Cardiac muscle cell (in vitro differentiated cells and primary cell): Measurements from ENCODE around the gene PRPF40A. TPM values are rescaled to one million over a fixed set of nuclear protein-coding genes. Genes with fewer than 3 reads are reported as not detected.

Experiments used
- DNase-seq, 2 donors: peaks; one replicate each; pipeline versions ENCODE4 v3.0.0 to v3.0.0-alpha.2; 2010 to 2017; ENCODE audit warnings: low read depth in 1 of 2, low spot score in 1 of 2
- H3K27ac ChIP-seq: fragments of 200-600 bp; sonication (generic); 2 replicates; pipeline ENCODE4 v1.5.1; 2016
- H3K27me3 ChIP-seq: fragments of 200-600 bp; sonication (generic); 2 replicates; pipeline ENCODE4 v1.6.0; 2016; ENCODE audit warnings: control low read depth
- H3K36me3 ChIP-seq: fragments of 200-600 bp; sonication (generic); 2 replicates; pipeline ENCODE4 v1.5.1; 2016; ENCODE audit warnings: control low read depth
- H3K4me1 ChIP-seq: fragments of 200-600 bp; sonication (generic); 2 replicates; pipeline ENCODE4 v1.8.1; 2017; ENCODE audit warnings: low read depth, mild to moderate bottlenecking, mixed run types
- H3K4me3 ChIP-seq: fragments of 200-600 bp; sonication (generic); 2 replicates; pipeline ENCODE4 v1.5.1; 2016; ENCODE audit warnings: mild to moderate bottlenecking
- H3K9me3 ChIP-seq: fragments of 200-600 bp; sonication (generic); 2 replicates; pipeline ENCODE4 v1.5.1; 2017; ENCODE audit warnings: low read depth, mild to moderate bottlenecking, control low read depth
- CTCF ChIP-seq: IDR thresholded peaks from 2 replicates; pipeline ENCODE4 v1.5.1; 2012; ENCODE audit warnings: low read depth, mild to moderate bottlenecking, low read length
- polyA plus RNA-seq: library from polyadenylated mRNA; unstranded; fragments of >200 nt; fragmentation: Nextera tagmentation; extraction: Ambion mirVana; gene quantifications from 2 replicates; pipeline ENCODE4 v1.2.1, GENCODE V29; 2016
- total RNA-seq: library from RNA; depleted of rRNA; stranded (reverse); fragments of >200 nt; gene quantifications from 2 replicates; pipeline ENCODE4 v1.2.3, GENCODE V29; 2016

The PRPF40A gene
- total and polyA plus RNA-seq, 2 experiments from 2014 or later, result 91.5 to 107 TPM

DNA sequence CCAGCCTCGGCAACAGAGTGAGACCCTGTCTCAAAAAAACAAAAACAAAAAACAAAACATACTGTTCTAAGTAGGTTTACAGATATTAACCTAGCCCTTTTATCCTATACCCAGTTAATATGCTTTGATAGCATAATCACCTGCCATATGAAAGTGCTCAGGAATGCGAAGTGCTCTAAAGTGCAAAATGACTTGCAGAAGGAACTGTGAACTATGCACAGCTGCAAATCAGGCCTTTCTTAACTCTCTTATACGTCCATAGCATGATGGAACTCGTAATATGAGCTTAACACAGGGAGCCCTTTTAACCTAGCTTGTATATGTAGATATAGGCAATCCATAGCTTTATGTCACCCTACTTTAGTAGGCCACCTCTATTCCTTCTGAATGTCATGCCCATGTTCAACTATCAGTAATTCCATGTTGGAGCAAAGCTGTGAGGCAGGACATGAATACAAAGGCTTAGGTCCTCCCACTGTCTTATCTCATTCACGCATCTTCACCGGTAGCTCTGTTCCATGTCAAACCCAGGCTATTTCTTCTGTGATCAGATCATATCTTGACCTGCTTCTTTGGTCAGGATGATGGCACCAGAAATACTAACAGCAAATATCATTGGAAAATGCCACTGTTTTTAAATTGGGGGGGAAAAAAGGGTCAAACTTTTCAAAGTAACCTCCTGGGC is 72.9 kb downstream of the PRPF40A start:
- no peak for DNase-seq
- Histone ChIP-seq H3K27ac (peak overlapping the region; percentile 3), H3K4me1 (no peaks in the 10 kb centered on the region), H3K9me3 (no peaks in the 10 kb centered on the region), H3K27me3 (no peaks in the 10 kb centered on the region), H3K4me3 (no peak overlapping the region), H3K36me3 (peaks cover 11% of the 10 kb centered on the region)
- no peak for TF ChIP-seq CTCF

- H3K9me3 ChIP-seq, result no peaks in the 10 kb centered on the region
- no peak overlapping the region for H3K27ac ChIP-seq
- H3K4me3 ChIP-seq, result no peak overlapping the region
- H3K36me3 ChIP-seq, result peaks cover 10% of the 10 kb centered on the region
- H3K4me1 ChIP-seq, result no peaks in the 10 kb centered on the region
- no peak for DNase-seq
- no peaks in the 10 kb centered on the region for H3K27me3 ChIP-seq
- no peak for TF ChIP-seq CTCF
Observed at GRCh38 chr2:152638590-152638989, 78.7 kb downstream of the PRPF40A start.

DNA sequence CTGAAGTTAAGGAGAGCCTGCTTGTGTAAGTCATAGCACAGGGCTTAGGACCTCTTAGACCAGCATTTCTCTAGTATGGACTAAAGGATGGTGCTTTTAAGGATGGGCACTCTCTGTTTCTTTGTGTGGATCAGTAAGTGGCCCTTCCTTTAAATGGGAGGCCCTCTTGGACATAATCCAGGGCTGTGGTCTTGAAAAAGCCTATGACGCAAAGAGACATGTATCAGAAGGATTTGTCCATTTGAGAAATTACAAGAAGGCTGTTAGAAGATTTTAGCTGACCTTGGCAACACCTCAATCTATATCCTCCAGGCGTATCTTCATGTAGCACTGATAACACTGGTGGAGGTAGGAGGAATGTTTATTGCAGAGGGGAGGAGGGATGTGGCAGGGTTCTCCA is 79.2 kb downstream of the PRPF40A start:
- Histone ChIP-seq H3K36me3 (peaks cover 10% of the 10 kb centered on the region), H3K27ac (no peak overlapping the region), H3K4me1 (no peaks in the 10 kb centered on the region), H3K9me3 (no peaks in the 10 kb centered on the region), H3K4me3 (no peak overlapping the region), H3K27me3 (no peaks in the 10 kb centered on the region)
- DNase-seq, result peak in 1 of 2 donors; percentile 25
- TF ChIP-seq CTCF, result no peak

- Histone ChIP-seq H3K4me1 (no peaks in the 10 kb centered on the region), H3K36me3 (peaks cover 14% of the 10 kb centered on the region), H3K4me3 (no peak overlapping the region), H3K27me3 (no peaks in the 10 kb centered on the region), H3K9me3 (no peaks in the 10 kb centered on the region), H3K27ac (no peak overlapping the region)
- TF ChIP-seq CTCF, result no peak
- no peak for DNase-seq
Observed at GRCh38 chr2:152637251-152637650, 80.0 kb downstream of the PRPF40A start.

- H3K9me3 ChIP-seq, result no peaks in the 10 kb centered on the region
- peak; percentile 68 to 75 for DNase-seq
- H3K4me1 ChIP-seq, result no peaks in the 10 kb centered on the region
- no peaks in the 10 kb centered on the region for H3K27me3 ChIP-seq
- TF ChIP-seq CTCF, result peak; percentile 77
- no peak overlapping the region for H3K4me3 ChIP-seq
- H3K36me3 ChIP-seq, result peaks cover 12% of the 10 kb centered on the region
- H3K27ac ChIP-seq, result no peak overlapping the region
Observed at GRCh38 chr2:152635635-152636298, 81.5 kb downstream of the PRPF40A start.
